UCSD-AML1 (cell line): ENCODE data around the gene COLEC12.
A peak's percentile ranks its signal among the peaks of the same experiment; 100 is the strongest.

ENCODE experiments used
- DNase-seq: peaks from one replicate; lab custom pipeline; 2025; ENCODE audit not compliant: unreplicated experiment; lab: John Stamatoyannopoulos, UW

COLEC12 gene

GRCh38 chr18:363301-364085 is 137.0 kb downstream of the COLEC12 start:
- no peak for DNase-seq

GRCh38 chr18:362311-363290 is 137.9 kb downstream of the COLEC12 start:
- no peak for DNase-seq

- DNase-seq = no peak
Measured at GRCh38 chr18:361941-362310, 138.6 kb downstream of the COLEC12 start.

- no peak for DNase-seq
Measured at GRCh38 chr18:361100-361732, 139.3 kb downstream of the COLEC12 start.

- no peak for DNase-seq
Measured at GRCh38 chr18:360676-361075, 139.8 kb downstream of the COLEC12 start.

- DNase-seq = no peak
Measured at GRCh38 chr18:356778-357177, 143.7 kb downstream of the COLEC12 start.

- DNase-seq = no peak
Measured at GRCh38 chr18:355678-356077, 144.8 kb downstream of the COLEC12 start.

GRCh38 chr18:354471-354870 is 146.0 kb downstream of the COLEC12 start:
- DNase-seq = no peak

- DNase-seq = no peak
Measured at GRCh38 chr18:354003-354402, 146.5 kb downstream of the COLEC12 start.

GRCh38 chr18:352438-352837 is 148.1 kb downstream of the COLEC12 start:
- DNase-seq = no peak

GRCh38 chr18:350953-351572 is 149.4 kb downstream of the COLEC12 start:
- DNase-seq = no peak

GRCh38 chr18:346600-346999 is 153.9 kb downstream of the COLEC12 start:
- no peak for DNase-seq

GRCh38 chr18:341102-341501 is 159.4 kb downstream of the COLEC12 start:
- no peak for DNase-seq

GRCh38 chr18:340044-340443 is 160.5 kb downstream of the COLEC12 start:
- DNase-seq = no peak

- no peak for DNase-seq
Measured at GRCh38 chr18:339200-339599, 161.3 kb downstream of the COLEC12 start.

GRCh38 chr18:336713-337112 is 163.8 kb downstream of the COLEC12 start:
- no peak for DNase-seq

GRCh38 chr18:335733-336132 is 164.8 kb downstream of the COLEC12 start:
- DNase-seq = no peak

- no peak for DNase-seq
Measured at GRCh38 chr18:334575-335132, 165.8 kb downstream of the COLEC12 start.

- DNase-seq = no peak
Measured at GRCh38 chr18:332721-333510, 167.6 kb downstream of the COLEC12 start.

GRCh38 chr18:332007-332406 is 168.5 kb downstream of the COLEC12 start:
- peak; percentile 32 for DNase-seq
